HEK293T (cell line): ENCODE data around the gene NUDT6.
"Not testable (repeated sequence)": the region's sequence is repeated elsewhere in the genome, so short reads cannot be mapped to it uniquely, and the experiment has no call there.

ENCODE experiments used
- BHLHE40 ChIP-seq: fragments of 450-650 bp; IDR thresholded peaks from 2 replicates; pipeline ENCODE4 v1.6.1; 2016; ENCODE audit warnings: mild to moderate bottlenecking, moderate library complexity, borderline replicate concordance
- HDGF ChIP-seq: fragments of 450-650 bp; IDR thresholded peaks from 2 replicates; pipeline ENCODE4 v1.6.1; 2017; ENCODE audit warnings: antibody characterized with exemption, borderline replicate concordance
- L3MBTL2 ChIP-seq: fragments of 450-650 bp; conservative IDR thresholded peaks from 2 replicates; pipeline ENCODE4 v1.6.1; 2016; ENCODE audit warnings: mild to moderate bottlenecking
- NFRKB ChIP-seq: fragments of 450-650 bp; IDR thresholded peaks from 2 replicates; pipeline ENCODE4 v1.6.1; 2016; ENCODE audit warnings: mild to moderate bottlenecking, moderate library complexity
- PKNOX1 ChIP-seq: fragments of 450-650 bp; IDR thresholded peaks from 2 replicates; pipeline ENCODE4 v1.6.1; 2016
- SP1 ChIP-seq: fragments of 450-650 bp; IDR thresholded peaks from 2 replicates; pipeline ENCODE4 v1.6.1; 2017
- SUZ12 ChIP-seq: fragments of 450-650 bp; IDR thresholded peaks from 2 replicates; pipeline ENCODE4 v1.6.1; 2016; ENCODE audit warnings: mild to moderate bottlenecking

- not testable (repeated sequence) for TF ChIP-seq PKNOX1, L3MBTL2, BHLHE40, SP1, SUZ12, HDGF, NFRKB
Observed at GRCh38 chr4:122945136-122945535, 22.7 kb upstream of the NUDT6 start.
